GM19099 (cell line): ENCODE measurements around the gene ACAD11.

ENCODE experiments used
- POLR2A ChIP-seq: IDR thresholded peaks from 3 replicates; pipeline ENCODE4 v1.6.1; 2011; ENCODE audit warnings: low read depth; ENCODE audit not compliant: insufficient read length; ENCODE audit errors: extremely low read depth

The ACAD11 gene

GRCh38 chr3:132521901-132522300 is 137.7 kb downstream of the ACAD11 start:
- TF ChIP-seq POLR2A: no peak

DNA sequence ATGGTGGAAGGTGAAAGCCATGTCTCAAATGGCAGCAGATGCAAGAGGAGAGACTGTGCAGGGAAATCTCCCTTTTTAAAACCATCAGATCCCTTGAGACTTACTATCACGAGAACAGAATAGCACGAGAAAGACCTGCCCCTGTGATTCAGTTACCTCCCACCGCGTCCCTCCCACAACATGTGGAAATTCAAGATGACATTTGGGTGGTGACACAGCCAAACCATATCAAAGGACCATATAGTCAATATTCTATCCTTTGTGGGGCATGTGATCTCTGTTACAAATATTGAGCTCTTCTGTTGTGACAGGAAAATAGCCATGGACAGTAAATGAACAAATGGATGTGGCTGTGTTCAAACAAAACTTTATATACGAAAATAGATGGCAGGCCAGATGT is 139.7 kb downstream of the ACAD11 start:
- no peak for TF ChIP-seq POLR2A

DNA sequence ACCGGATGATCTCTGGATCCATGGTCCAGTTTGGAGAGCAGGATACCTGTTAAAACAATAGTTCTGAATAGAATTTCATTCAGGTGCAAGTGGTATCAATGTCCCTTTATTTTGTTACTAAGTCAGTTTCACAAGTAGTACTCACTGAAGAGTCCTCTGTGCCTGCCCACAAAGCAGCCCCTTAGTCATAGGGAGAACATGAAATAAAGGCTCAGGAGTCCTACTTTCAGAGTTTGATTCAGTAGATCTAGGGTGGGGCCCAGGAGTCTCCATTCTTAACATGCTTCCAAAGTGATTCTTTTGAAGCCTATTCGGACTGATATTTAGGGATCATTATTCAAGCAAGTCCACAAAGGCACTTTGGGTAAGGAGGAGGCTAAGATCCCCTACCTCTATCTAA is 142.3 kb downstream of the ACAD11 start:
- no peak for TF ChIP-seq POLR2A

GRCh38 chr3:132513057-132513456 is 146.6 kb downstream of the ACAD11 start:
- TF ChIP-seq POLR2A: no peak

DNA sequence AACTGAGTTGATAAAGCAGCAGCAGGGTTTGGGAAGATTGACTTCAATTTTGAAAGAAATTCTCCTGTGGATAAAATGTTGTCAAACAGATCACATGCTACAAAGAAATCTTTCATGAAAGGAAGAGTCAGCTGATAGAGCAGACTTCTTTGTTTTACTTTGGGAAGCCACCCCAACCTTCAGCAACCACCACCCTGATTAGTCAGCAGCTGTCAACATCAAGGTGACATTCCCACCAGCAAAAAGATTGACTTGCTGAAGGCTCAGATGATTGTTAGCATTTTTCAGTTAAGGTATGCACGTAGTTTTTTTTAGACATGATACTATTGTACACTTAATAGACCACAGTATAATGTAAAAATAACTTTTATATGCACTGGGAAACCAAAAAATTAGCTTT is 150.1 kb downstream of the ACAD11 start:
- no peak for TF ChIP-seq POLR2A

GRCh38 chr3:132509096-132509495 is 150.5 kb downstream of the ACAD11 start:
- TF ChIP-seq POLR2A: no peak
